ENCODE measurements around the gene CCR5AS.
"Not testable (repeated sequence)": the region's sequence is repeated elsewhere in the genome, so short reads cannot be mapped to it uniquely, and the experiment has no call there.

Gene CCR5AS

DNA sequence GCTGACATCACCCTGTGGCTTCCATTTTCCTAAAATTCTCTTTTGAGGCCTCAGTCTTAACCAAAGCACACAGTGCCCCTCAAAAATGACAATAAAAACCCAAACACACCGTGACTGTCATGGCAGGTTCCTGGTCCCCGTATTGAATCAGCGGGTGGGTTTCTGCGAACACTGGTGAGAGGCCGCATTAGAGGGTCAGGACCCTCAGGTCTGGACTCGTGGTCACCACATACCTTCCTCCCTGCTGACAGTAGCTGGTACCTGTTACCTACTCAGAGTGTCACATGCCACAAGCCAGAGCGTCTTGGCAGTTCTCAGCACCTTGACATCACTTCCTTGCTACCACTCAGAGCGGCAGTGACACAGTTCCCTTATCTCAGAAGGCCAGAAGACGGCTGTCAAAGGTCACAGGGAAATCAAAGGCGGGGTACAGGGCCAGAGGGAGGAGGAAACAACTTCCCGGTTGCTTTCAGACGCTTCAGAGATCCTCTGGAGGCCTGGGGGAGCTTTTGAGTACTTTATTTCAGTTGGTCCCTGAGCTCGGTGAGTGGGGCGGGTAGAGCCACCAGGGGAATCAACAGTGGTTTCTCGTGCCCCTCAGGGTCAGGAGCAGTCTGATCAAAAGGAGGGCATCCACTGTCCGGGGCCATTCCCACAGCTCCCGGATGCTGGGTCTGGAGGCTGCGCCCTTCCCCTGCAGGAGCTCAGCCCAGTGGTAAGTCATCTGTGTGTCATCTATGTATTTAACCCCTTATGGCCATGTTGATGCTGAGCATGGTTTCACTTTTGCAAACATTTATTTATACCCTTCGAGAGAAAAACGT lies at the start of gene CCR5AS, which contains the start of gene CCRL2:
CCR5AS (minus strand) TSS at position 279 of the 824 bp plus-strand sequence.
CCRL2 (plus strand) TSS at position 472 of the 824 bp plus-strand sequence. CDS start 821 bp downstream, outside the sequence.
- no peak for DNase-seq

DNA sequence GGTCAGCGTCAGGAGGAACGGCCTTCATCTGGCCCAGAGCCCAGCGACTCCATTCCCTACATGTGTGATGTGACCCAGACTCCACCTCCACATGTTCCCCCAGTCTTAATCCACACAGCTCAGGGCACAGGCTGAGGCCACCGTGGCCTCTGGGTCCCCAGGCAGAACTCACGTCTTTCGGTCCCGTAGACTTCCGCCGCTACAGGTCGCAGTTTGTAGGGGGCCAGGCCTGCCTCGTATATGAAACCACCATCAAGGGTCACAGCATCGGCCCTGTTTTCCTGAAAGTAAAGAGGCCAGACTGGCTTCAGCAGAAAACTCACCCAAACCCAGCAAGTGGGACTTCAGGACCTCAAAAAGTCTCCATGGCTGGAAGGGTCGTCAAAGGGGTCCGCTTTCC lies 49.3 kb upstream of the CCR5AS start:
- no peak for DNase-seq

DNA sequence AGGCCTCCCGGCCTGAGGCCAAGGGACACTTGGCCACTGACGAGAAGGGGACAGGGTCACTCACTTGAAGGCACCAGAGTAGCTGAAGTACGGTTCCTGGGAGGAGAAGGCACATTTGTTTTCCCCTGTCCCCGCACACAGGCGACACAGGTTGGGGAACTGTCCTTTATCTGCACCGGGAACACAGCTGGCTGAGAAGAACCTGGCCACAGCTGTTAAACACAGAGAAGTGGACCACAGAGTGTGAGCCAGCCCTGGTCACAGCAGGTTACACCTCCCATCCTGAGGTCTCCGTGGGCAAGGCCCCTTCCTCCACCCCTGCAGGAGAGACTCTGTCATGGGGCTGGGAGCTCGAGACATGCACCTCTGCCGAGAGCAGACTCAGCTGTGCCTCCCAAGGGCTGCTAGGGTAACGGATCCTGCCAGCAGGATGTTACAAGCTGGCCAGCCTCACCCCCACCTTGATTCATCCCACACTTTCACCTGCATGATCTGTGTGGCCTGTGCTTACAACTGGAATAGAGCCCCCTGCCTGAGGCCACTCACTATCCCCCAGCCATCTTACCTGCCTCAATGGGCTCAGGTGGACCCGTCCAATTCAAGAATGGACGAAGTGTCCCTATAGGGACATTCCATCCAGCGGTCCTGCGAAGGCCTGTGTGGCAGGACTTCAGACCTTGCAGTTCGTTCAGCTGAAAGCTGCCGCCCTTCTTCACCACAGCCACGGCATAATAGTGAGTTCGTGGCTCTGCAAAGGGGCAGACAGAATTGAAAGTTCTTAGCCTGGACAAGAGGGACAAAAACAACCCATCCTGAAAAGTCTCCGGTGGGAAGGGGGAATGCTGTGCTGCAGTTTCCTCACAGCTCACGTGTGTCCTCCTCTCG lies 48.6 kb upstream of the CCR5AS start:
- no peak for DNase-seq

DNA sequence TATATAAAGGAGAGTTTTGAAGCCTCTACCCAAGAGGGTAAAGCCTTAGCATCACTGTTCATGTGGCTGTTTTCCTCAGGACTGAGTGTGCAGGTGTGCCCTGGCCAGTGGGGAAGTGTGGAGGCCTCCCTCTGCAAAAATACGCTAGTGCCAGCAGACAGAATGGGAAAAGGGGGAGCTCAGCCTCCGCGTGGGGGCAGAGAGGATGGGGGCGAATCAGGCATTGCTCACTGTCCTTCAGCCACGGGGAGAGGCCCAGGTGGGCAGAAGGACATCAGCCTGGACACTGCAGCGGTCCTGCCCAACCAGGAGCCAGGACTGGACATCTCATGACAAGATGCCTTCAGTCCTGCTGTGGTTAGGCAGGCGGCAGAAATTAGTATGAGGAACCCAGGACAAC lies 47.7 kb upstream of the CCR5AS start:
- DNase-seq = no peak

DNA sequence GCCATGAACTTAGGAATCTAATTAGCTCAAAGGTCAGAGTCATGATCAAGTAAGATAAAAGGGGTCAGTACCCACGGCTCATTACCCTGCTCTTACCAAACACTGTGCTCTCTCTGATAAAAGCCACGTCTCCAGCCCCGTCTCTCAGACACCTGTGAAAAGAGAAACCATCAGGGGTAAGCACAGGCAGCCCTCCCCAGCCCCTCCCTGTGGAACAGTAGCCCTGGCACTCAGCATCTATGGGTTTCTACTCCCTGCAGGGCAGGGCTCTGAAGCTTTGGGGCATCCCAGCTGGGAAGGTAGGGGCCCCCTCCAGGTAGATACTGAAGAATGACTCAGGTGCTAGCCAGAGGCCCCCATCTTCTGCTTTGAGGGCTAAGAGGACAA lies 47.3 kb upstream of the CCR5AS start:
- DNase-seq = no peak

DNA sequence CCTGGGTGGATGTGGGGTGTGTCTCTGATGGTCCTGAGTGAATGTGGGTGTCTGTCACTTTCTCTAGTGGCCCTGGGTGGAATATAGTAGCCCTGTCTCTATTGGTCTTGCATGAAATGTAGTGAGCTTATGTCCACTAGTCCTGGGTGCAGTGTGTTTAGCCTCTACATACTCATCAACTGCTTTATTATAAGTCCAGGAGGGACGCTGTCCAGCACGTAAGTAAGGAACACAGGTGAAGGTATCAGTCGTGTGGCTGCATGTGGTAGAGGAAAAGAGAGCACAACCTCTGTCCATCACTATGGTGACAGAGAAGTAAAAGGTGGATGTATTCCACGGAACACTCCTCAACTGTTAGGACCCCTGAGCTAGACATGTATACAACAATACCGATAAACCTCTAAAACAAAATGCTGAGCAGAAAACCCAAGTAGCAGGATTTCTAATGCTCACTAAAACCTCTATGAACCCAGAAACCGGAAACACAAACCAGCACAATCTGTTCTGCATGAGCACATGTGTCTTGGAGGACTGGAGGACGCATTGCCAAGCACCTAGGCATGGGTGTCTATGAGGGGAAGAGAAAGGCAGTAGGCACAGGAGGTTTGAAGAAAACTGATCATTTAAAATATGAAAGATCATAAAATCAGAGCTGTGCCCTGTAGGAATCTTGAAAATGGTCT lies 46.8 kb upstream of the CCR5AS start:
- no peak for DNase-seq

DNA sequence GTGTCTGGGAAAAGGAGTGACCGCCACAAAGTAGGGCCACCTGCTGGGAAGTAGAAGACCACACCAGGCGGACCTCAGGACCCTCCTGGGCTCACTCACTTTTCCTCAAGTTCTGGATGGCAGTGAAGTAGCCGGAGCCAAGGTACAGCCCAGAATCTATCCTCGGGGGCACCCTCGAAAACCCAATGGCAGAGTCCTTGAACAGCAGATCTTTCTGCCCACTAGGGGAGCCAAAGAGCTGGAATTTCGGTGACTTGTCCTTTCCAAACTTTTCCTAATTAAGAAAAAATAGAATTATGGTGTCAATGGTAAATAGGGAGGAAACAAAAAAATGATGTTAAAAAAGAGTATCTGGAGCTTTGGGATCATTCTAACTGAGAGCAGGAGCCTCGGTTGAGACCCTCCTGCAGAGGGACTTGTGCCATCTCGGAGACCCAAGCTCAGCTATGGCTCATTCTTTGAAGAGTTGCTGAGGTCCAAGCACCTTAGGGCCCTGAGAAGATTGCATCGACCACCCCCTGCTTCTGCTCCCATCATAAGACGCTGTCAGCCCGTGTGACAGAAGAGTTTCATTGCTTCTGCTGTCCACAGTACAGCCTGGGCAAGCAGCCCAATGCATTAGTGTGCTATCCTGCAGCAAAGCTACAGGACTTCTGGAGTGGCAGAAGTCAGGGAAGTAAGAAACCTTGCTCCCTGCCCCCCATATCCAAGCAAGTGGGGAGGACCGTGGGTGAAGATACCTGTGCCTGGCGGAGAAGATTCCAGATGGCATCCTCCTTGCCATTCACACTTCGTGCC lies 43.1 kb upstream of the CCR5AS start:
- DNase-seq = no peak

DNA sequence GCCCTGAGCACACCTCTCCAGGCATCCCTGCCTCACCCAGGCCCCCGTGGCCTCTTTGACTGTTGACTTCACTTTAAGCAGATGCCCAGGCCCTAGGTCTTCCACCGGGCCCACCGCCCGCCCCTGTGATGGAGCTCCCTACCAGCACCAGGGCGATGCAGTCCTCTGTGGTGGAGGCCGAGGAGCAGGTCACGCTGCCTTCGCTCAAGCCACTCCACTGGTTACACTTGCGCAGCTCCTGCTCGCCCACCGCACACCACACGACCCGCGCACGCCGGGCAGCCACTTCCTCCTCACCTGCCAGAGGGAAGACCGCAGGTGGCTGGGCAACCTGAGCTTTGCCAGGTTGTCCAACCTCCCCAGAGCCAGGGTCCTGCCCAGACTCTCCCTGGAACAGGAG lies 41.9 kb upstream of the CCR5AS start:
- no peak for DNase-seq

DNA sequence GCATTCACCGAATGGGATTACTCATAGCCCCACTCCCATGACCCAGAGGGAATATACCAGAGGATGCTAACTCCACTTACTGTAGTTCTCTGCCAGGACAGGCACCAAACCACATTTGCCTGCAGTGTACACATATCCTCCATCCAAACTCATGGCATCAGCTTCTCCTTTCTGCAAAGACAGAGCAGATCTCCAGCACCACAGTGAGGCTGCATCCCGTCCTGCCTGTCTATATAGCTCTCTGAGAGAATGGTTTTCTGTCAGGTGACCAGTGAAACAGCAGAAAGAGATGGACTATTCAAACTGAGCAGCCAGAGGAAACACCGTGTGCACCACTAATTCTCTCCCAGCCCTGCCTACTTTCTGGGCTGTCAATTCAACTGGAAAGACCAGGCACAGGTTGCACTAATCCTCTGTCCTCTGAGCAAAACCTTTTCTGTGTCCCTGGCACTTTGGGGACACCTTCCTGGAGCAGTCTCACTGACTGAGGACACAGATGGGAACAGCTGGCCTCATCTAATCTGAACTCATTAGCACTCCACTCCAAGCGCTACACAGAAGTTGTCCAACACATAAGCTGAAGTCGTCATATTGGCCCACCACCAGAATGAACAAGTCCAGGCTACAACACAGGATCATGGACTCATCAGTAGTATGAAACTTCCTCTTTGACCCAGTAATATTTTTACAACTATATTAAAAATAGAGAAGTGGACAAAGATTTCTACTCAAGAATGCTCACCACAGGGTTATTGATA lies 40.5 kb upstream of the CCR5AS start:
- DNase-seq = no peak

DNA sequence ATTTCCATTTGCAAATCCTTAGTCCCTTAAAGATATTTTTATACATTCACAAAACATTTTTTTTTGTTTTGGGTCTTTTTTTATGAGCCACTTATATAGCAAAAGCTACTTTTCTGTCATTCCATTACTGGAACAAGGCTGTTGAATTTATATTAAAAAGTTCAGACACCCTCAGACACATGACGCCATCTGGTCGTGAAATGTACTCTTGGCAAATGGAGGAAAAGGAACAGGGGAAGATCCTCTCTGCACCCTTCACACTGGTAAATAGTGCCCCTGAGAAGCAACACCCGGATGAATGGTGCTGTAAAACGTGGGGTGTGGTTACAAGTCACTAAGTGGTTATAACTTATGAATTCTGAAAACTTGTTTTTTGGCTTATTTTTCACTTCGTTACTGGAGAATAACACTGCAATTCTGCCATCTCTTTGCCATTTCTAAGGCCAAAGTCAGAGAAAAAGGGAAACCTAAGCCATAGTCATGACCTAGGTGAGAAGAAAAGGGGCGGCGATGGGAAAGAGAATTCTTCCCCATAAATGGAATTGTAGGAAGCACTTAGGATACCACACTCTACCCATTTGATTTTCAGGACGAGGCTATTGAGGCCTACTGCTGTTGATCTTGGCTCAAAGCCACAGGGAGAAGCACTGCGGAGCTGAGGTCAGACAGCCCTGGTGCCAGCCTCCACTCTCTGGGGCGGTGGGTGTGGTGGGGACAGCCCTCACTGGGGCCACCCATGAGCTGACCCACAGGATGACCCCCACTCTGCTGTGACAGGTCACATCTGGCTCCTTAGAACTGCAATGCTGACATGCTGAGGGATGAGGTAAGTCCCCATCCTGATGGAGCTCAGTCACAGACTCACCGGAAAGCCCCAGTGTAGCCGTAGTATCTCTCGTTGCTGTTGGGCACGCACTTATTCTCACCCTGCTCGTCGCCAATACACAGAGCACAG lies 36.0 kb upstream of the CCR5AS start:
- DNase-seq = no peak

DNA sequence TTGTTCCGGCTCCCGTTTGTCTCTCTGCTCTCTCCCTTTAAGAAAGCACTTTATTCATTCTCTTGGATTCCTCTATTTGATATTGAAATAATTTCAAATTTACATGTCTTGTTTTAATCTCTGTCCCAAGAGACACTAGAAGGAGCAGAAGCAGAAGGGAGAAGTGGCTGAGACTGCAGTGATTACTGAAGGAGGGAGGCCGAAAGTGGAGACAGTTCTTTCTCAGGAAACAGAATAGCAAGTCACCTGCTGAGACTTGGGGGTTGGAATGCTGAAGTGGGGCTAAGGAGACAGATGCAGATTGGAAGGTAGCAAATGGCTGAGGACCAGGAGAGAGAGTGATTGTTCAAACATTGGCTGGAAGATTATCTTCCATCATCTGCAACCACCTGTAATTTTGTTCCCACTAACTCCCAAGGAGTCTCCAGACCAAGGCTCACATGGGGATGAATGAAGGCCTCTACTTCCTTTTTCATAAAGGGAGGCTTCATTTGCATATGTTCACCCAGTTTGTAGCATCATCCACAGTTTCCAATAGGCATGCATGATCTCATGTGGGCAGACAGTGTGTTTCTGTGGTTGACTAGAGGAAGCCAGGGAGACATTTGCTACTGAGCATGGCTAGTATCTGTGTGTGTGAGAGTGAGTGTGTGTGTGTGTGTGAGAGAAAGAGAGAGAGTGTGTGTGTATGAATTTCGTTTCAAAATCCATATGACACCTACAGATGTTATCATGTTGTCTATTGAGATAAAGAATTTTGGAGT lies 33.8 kb upstream of the CCR5AS start:
- DNase-seq = no peak

DNA sequence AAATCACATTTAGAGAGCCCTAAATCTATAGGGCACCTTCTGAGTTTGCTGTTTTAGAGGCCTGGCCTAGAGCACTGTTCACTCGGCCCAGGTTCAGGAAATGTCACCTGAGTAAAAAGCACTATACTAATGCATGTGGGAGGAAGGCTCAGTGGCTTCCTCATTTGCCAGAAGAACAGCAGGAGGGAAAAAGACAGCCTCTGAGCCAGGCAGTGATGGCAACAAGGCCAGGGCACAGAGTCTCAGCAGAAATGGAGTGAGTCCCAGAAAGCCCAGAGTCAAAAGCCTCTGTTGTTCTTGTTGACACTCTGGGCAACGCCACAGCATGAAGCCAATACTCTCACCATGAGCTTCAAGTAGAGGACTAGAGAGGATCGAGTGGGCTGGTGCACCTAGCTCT lies 32.0 kb upstream of the CCR5AS start:
- DNase-seq = no peak

DNA sequence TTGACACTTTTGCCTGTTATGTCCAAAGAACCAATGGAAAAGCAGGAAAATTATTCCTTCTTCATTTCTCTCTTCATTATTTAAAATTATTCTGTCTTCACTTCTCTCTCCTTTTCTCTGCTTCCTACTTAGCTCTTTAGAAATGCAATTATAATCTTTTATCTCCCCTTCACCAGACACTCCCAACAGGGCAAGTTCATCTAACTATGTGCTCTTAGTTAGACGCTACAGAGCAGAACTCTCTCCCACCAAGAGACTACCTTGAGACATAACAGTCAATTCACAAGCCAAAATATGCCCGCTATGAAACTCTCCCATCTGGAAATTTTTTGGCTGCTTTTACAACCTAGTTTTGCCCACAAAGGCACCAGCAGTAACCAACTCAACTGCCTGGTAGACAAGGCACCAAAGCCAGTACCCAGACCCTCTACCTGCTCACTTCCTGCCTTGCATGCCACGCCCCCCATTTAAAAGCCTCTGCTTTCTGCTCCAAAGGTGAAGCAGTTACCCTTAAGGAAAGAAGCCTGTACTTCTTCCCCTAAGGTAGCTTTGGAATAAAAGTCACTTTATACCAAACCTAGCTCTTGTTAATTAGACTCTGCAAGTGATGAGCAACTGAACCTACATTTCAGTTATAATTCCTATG lies 28.3 kb upstream of the CCR5AS start:
- no peak for DNase-seq

DNA sequence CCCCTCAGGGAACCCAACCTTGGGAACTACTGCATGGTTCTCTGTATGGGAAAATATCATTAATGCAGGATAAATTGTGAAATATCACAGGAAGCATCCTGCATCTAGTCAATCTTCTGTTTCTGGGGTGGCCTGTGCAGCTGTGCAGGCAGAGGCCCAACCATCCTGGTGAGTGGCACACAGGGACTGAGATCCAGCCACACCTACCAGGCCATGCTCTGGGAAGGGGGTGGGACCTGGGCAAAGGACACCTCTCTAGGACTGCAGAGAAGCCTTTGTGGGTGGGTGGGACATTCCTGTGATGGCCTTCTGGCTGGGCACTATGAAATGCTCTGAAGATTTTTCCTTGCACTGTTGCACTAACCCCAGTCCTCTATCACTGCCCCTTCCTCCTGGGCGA lies 27.0 kb upstream of the CCR5AS start:
- no peak for DNase-seq

DNA sequence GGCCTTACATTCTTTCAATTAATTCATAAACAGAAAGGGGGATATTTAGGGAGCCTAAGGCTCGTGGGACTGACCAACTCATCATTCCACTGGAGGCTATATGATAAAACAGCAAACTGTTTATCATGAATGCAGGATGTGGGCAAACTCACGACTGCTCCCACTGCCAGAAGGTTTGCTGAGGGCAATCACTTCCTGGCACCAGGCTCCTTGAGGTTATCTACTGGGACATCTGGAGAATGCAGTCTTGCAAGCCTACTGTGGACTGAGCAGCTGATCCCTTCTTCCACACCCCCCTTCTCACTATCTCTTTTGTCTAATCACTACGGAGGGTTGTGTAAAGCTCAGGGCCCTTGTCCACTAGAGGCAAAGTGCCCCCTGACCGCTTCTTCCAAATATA lies 26.3 kb upstream of the CCR5AS start:
- DNase-seq = not testable (repeated sequence)

DNA sequence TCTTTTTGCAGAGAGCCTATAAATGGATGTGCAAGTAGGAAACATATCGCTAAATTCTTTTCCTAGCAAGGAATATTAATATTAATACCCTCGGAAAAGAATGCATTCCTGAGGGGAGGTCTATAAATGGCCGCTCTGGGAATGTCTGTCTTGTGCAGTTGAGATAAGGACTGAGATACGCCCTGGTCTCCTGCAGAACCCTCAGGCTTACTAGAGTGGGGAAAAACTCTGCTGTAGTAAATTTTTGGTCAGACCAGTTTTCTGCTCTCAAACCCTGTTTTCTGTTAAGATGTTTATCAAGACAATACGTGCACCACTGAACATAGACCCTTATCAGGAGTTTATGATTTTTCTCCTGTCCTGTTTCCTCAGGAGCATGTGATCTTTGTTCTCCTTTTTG lies 25.0 kb upstream of the CCR5AS start:
- DNase-seq = not testable (repeated sequence)

DNA sequence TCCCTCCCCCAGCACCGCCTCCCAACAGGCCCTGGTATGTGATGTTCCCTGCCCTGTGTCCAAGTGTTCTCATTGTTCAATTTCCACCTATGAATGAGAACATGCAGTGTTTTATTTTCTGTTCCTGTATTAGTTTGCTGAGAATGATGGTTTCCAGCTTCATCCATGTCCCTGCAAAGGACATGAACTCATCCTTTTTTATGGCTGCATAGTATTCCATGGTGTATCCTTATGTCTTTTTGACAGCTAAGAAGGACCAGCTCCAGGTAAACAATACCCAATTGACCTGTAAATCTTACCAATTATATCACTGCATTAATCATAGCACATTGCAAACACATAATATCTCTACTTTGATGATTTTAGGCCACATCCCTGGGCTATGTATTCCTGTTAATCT lies 24.0 kb upstream of the CCR5AS start:
- not testable (repeated sequence) for DNase-seq

DNA sequence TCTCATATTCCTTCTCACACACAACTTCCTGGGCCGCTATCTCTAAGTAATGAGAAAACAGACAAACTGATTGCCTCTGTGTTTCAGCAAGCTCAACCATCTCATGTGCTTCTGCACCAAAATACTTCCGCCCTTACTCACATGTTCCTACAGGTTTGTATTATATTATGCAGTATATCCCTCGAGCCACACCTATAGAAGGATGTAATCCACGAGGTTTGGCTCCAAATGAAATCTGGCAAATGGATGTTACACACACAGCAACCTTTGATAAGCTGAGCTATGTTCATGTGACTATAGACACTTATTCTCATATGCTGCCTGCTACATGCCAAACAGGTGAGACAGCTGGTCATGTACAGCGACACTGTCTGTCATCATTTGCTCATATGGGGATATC lies 22.8 kb upstream of the CCR5AS start:
- DNase-seq = no peak

DNA sequence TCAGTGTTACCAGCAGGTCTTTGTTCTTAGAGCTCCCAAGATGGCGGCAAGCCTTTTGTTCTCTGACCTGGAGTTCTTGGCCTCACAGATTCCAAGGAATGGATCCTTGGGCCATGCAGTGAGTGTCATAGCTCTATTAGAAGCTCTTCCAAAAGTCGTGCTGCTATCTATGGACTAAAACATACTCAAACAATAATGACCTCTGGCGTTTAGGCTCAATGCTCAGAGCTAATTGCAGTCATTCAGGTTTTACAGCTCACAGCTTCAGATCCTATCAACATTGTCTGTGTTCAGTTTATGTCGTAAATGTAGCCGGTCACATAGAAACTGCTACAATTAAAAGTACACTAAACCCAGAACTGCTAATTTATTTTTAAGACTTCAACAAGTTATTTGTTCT lies 22.4 kb upstream of the CCR5AS start:
- DNase-seq = no peak

Data from NCI-H187 (cell line).